SIG-M5 treated with dmso at 0.1 percent for 504 hours (cell line): ENCODE measurements around the gene TRPM2.

ENCODE experiments used
- DNase-seq: peaks from one replicate; lab custom pipeline; 2025; ENCODE audit not compliant: unreplicated experiment; lab: John Stamatoyannopoulos, UW

TRPM2 gene

GRCh38 chr21:44321846-44322450, 31.5 kb upstream of the TRPM2 start:
- DNase-seq = no peak

- no peak for DNase-seq
These were observed 30.6 kb upstream of the TRPM2 start for GRCh38 chr21:44322621-44323325.

GRCh38 chr21:44323591-44323990, 29.8 kb upstream of the TRPM2 start:
- DNase-seq = no peak

GRCh38 chr21:44324106-44324853, 29.1 kb upstream of the TRPM2 start:
- DNase-seq = no peak

GRCh38 chr21:44324854-44325107, 28.6 kb upstream of the TRPM2 start:
- DNase-seq = no peak

GRCh38 chr21:44325386-44326271, 27.8 kb upstream of the TRPM2 start:
- DNase-seq = no peak

- DNase-seq = no peak
These were observed 27.2 kb upstream of the TRPM2 start for GRCh38 chr21:44326272-44326647.

- DNase-seq = no peak
These were observed 26.5 kb upstream of the TRPM2 start for GRCh38 chr21:44326716-44327602.

GRCh38 chr21:44327603-44327974, 25.8 kb upstream of the TRPM2 start:
- DNase-seq = no peak

GRCh38 chr21:44328242-44328895, 25.1 kb upstream of the TRPM2 start:
- DNase-seq = no peak

- DNase-seq = no peak
These were observed 24.1 kb upstream of the TRPM2 start for GRCh38 chr21:44329086-44329889.

- DNase-seq = no peak
These were observed 23.3 kb upstream of the TRPM2 start for GRCh38 chr21:44329971-44330681.

GRCh38 chr21:44330698-44331097, 22.7 kb upstream of the TRPM2 start:
- no peak for DNase-seq

- no peak for DNase-seq
These were observed 22.2 kb upstream of the TRPM2 start for GRCh38 chr21:44331209-44331608.

GRCh38 chr21:44331650-44332307, 21.6 kb upstream of the TRPM2 start:
- DNase-seq = no peak

- DNase-seq = no peak
These were observed 21.0 kb upstream of the TRPM2 start for GRCh38 chr21:44332383-44332782.

GRCh38 chr21:44332965-44333364, 20.5 kb upstream of the TRPM2 start:
- DNase-seq = no peak
